NCI-H2227 (cell line): Measurements from ENCODE around the gene CTXND1.
A peak's percentile ranks its signal among the peaks of the same experiment; 100 is the strongest.

Source experiments
- DNase-seq: peaks from one replicate; lab custom pipeline; 2025; ENCODE audit not compliant: unreplicated experiment; lab: John Stamatoyannopoulos, UW

Gene CTXND1

GRCh38 chr15:80210611-80211573 is 41.1 kb downstream of the CTXND1 start:
- no peak for DNase-seq

DNA sequence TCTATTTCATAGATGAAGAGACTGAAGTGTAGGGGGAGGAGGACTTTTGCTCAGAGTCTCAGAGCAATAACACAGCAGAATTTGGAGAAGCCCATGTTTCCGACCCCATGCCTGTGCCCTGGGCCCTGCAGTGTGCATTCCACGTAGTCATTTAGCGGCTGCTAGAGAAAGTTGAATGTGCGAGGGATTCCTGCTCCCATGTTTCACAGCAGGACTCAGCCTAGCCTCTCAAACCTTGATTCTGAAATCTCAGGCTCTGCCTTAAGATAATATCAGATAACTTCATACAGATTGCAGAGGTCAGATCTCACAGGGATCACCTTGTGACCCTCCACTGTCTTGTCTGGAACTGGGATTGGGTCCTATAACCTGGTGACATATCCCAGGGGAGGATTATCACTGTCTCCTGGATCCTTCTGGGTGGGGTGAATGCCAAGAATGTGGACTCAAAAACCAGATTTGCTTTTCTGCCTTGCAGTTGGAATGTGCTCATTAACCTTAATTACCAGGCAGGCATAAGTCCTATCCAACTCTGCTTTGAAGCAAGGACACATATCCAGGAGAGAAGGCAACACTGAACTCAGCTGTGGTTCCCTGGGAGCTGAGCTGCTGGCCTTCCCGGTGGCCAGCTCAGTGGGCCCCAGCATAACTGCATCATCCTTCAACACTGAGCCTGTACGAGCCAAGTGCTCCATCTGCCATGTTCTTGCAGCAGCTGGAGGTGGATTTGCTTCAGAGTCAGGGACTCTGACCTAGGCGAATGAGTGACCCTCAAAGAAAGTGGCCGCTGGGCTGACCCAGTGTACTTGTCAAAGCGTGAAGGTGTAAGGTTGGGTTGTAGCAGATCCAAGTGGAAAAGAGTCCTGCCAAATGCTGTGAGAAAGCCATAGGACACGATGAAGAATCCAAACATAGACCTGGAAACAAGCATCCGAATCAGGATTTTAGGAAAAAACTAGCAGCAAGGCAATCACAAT is 43.0 kb downstream of the CTXND1 start:
- DNase-seq = no peak

DNA sequence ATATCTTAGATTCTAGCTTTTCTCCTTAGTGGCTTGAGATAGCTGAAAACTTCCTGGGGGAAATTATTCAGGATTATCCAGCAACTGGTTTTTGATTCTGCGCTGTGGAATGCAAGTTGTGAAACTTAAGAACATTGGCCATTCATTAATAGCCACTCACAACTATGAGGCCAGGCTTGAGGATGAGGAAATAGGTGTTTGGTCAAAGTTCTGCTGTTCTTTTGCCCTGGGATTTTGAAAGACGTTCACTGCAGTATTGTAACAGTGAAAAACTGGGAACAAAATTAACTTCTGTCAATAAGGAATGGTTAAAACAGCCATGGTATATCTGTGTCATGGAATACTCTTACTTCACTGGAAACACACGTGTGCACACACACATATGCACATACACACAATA is 44.1 kb downstream of the CTXND1 start:
- DNase-seq = no peak

DNA sequence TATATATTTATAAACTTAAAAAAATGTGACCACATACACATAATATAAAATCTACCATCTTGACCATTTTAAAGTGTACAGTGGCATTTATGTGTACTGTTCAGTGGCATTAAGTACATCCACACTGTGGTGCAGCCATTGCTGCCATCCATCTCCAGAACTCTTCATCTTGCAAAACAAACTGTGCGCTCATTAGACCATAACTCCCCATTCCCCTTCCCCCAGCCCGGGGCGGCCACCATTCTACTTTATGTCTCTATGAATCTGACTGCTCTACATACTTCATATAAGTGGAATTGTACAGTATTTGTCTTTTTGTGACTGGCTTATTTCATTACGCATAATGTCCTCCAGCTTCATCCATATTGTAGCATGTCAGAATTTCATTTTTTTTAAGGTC is 47.8 kb downstream of the CTXND1 start:
- no peak for DNase-seq

DNA sequence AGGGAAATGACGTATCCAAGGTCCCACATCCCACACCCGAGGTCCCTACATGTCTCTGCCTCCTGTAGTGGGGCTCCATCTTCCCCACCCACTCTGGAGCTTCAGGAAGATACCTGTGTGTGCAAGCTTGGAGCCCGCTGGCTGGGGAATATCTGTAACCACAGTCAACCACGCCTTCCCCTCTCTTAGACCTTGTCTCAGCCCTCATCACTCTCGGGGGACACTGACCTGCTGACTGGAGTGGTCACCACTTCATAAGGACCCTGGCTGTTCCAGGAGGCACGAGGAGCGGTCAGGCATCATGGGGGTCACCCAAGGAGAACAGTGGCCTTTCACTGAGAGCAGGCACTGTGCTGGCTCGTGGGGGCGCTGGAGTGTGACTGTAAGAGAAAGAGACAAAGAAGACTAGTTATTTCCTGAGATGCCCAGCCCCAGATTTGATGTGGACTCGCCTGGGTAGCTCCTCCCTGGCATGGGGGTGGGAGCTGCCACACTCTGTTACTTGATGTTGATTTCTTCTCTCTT is 48.6 kb downstream of the CTXND1 start:
- DNase-seq = no peak

DNA sequence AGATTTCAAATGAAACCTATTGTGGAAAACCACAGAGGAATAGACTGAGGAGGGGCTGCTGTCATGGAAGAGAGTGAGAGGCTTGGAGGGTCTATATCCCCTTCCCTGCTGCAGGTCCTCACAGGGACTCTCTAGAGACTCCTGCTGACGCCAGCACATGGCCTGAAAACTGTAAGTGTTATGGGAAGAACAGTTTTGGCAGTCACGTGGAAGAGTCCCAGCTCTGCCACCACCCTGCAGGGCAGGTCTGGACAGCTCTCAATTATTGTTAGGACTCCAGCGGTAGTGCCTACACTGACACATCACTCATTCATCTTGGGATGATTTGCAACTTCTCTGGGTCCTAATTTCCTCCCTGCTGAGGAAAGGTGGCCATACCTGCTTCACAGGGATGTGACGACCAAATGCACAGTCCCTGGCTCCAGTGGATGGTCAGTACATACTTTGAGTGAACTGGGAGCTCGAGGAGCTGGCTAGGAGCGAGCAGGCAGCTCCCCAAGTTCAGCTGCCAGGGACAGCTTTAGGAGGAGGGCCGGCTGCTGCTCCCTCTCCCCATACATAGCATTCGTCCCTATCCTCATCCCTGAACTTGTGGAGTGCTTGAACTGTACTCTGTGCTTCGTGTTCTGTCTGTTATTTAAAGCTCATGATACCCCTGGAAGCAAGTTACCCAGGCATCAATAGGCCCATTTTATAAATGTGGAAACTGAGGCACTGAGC is 49.2 kb downstream of the CTXND1 start:
- no peak for DNase-seq

- DNase-seq = no peak
These were observed 50.0 kb downstream of the CTXND1 start for GRCh38 chr15:80202016-80202315.

GRCh38 chr15:80201256-80202015 is 50.6 kb downstream of the CTXND1 start:
- DNase-seq = no peak

DNA sequence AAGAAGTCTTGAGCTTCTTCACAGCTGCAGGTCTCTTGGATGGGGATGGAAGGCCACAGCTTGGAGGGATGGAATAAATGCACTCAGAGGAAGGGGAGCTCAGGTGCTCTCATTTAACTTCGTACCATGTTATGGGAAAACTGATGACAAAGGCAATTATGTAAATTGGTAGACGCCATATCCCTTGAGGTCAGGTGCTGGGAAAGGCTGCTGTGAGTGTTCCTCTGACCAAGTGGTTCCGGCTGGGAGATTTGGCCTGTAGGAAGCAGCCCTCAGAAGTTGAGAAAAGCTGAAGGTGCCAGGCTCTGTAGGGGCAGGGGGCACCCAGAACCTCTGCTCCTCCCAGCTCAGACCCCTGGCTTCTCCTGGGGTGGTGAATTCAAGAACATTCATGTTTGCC is 52.1 kb downstream of the CTXND1 start:
- DNase-seq = no peak

GRCh38 chr15:80199366-80199765 is 52.6 kb downstream of the CTXND1 start:
- no peak for DNase-seq

GRCh38 chr15:80194914-80195313 is 57.1 kb downstream of the CTXND1 start:
- DNase-seq = no peak

DNA sequence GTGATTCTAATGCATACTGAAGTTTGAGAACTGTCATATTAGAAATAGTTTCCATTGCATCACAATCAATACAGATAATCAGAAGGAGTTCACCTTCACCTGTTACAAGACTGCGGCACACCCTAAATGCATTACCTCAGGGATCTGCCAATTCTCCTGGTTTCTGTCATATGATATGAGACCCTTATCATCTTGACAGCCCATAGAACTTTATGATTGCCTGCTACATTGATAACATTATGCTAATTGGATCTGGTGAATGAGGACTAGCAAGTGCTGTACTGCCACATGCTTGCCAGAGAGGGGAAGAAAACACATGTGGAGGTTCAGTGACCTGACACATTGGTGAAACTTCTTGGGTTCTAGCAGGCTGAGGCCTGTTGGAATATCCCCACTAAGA is 57.8 kb downstream of the CTXND1 start:
- DNase-seq = no peak

DNA sequence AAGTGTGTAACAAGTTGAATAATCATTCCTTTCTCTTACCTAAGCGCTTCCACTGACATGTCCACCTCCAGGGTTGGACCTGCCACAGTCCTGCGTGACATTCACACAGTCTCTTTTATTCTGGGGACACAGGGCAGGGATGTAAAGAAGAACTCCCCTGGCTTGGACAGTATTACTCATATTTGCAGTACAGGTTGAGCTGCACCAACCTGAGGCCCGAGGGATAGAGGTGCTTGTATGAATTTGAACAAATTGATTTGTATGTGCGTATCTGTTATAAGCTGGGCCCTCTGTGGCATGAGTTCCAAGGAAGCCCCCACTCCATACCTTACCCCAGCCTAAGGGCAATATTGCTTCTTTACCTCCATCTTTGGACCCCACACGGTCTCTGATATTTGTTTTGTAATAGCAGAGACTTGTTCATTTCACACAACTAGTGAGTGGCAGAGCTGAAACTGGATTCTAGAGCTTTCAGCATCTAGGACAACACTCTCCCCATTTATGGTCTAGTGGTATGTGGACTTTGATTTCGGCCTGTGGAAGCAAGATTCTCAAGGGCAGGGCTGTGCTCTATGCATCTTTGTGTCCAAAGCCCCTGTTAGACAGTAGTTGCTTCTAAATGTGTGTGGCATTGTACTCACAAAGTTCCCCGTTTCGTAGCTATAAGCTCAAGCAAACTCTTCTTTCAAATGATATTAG is 60.0 kb downstream of the CTXND1 start:
- DNase-seq = no peak

DNA sequence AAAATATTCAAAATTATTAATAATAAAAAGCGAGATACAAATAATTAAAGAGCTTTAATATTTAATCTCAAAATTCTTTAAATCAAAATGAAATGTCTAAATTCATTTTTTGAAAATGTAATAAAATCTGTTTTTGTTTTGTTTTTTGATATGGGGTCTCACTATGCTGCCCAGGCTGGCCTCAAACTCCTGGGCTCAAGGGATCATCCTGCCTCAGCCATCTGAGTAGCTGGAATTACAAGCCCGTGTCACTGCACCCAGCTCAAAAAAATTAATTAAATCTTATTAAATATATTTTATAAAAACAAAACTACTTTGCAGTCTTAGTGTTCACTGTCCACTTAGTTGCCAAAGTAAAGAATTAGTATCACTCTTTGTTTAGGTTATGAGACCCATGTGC is 60.8 kb downstream of the CTXND1 start:
- no peak for DNase-seq

GRCh38 chr15:80188251-80188650 is 63.8 kb downstream of the CTXND1 start:
- no peak for DNase-seq

DNA sequence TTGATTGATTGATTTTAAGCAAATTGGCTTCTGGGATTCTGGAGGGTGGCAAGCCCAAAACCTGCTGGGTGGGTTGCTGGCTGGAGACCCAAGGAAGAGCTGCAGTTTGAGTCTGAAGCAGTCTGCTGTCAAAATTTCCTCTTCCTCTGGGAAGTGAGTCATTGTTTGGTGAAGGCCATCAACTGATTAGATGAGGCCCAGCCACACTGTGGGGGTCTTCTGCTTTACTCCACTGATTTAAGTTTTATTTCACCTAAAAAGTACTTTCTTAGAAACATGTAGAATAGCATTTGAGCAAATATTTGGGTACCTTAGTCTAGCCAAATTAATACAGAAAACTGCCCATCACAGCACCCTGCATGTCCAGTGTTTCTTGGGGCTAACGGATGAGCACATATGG is 65.4 kb downstream of the CTXND1 start:
- no peak for DNase-seq

DNA sequence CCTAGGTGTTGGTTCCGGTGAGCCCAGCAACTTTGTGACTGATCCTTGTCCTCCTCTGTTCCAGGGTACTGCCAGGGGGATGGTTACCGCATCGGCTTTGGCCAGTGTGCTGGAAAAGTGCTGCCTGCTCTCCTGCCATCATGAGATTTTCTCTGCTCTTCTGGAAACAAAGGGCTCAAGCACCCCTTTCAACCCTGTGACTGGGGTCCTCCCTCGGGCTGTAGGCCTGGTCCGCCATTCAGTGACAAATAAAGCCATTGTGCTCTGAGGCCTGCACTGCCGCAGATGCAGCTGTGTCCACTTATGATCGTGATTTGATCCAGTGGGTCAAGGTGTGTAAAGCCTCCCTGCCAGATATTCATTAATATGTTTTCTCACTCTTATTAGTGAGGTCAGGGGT is 65.9 kb downstream of the CTXND1 start:
- DNase-seq = no peak

DNA sequence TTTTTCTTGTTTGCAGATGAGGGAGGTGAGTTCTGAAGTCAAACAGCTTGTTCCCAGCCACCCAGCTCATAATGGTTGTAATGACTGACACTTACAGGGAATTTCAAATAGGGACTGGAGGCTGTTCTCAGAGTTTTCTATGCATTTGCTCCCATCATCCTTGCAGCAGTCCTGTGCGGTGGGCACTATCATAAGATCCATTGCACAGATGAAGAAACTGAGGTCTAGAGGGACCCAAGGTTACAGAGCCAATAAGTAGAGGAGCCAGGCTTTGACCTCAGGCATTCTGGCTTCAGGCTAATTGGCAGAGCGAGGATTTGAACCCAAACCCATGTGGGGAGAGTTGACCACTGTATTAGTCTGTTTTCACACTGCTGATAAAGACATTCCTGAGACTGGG is 66.9 kb downstream of the CTXND1 start:
- no peak for DNase-seq

GRCh38 chr15:80184554-80184953 is 67.5 kb downstream of the CTXND1 start:
- no peak for DNase-seq

GRCh38 chr15:80183886-80184285 is 68.1 kb downstream of the CTXND1 start:
- peak; percentile 5 for DNase-seq
